Neural cell (in vitro differentiated cells): Measurements from ENCODE around the gene ALMS1. TPM values are rescaled to one million over a fixed set of nuclear protein-coding genes. Genes with fewer than 3 reads are reported as not detected.
"Not testable (repeated sequence)": the region's sequence is repeated elsewhere in the genome, so short reads cannot be mapped to it uniquely, and the experiment has no call there.

Experiments
- H2AFZ ChIP-seq: fragments of 200-600, 300-800 bp; sonication (generic), shearing (Covaris generic); 2 replicates; pipeline ENCODE4 v1.6.0; 2014; ENCODE audit warnings: low read depth, mild to moderate bottlenecking, antibody characterized with exemption, low read length, moderate library complexity
- H3F3A ChIP-seq: fragments of 200-600 bp; shearing (Covaris generic); 2 replicates; pipeline ENCODE4 v1.6.1; 2016; ENCODE audit warnings: mild to moderate bottlenecking, moderate library complexity, mixed read lengths, antibody characterized with exemption, low read length; ENCODE audit not compliant: insufficient read depth, poor library complexity, severe bottlenecking
- H3K27ac ChIP-seq: fragments of 200-600, 300-800 bp; sonication (generic), shearing (Covaris generic); 2 replicates; pipeline ENCODE4 v1.5.1; 2014; ENCODE audit warnings: mild to moderate bottlenecking, low read length, moderate library complexity
- H3K27me3 ChIP-seq: fragments of 300-800, 200-600 bp; sonication (generic), shearing (Covaris generic); 2 replicates; pipeline ENCODE4 v1.6.0; 2014; ENCODE audit warnings: mild to moderate bottlenecking, low read depth, low read length, moderate library complexity; ENCODE audit not compliant: insufficient read depth
- H3K36me3 ChIP-seq: fragments of 300-800, 200-600 bp; sonication (generic), shearing (Covaris generic); 2 replicates; pipeline ENCODE4 v1.5.1; 2014; ENCODE audit warnings: mild to moderate bottlenecking, antibody characterized with exemption, low read length, moderate library complexity; ENCODE audit not compliant: insufficient read depth
- H3K4me2 ChIP-seq: fragments of 300-800, 200-600 bp; sonication (generic), shearing (Covaris generic); 2 replicates; pipeline ENCODE4 v1.6.0; 2014; ENCODE audit warnings: mild to moderate bottlenecking, low read length
- H3K4me3 ChIP-seq: fragments of 300-800, 200-600 bp; sonication (generic), shearing (Covaris generic); 2 replicates; pipeline ENCODE4 v1.5.1; 2014; ENCODE audit warnings: mild to moderate bottlenecking, low read length, moderate library complexity
- H3K79me2 ChIP-seq: fragments of 200-600 bp; shearing (Covaris generic); replicated peaks from 2 replicates; pipeline ENCODE4 v1.6.0; 2014; ENCODE audit warnings: mild to moderate bottlenecking, low read length, moderate library complexity; ENCODE audit not compliant: insufficient read depth
- H3K9ac ChIP-seq: fragments of 300-800, 200-600 bp; sonication (generic), shearing (Covaris generic); 2 replicates; pipeline ENCODE4 v1.6.1; 2016; ENCODE audit warnings: mild to moderate bottlenecking, low read length, mixed read lengths
- H3K9me2 ChIP-seq: fragments of 200-600 bp; shearing (Covaris generic); 2 replicates; pipeline ENCODE4 v1.6.1; 2016; ENCODE audit warnings: mild to moderate bottlenecking, low read length, mixed read lengths; ENCODE audit not compliant: insufficient read depth
- H3K9me3 ChIP-seq: fragments of 200-600, 300-800 bp; sonication (generic), shearing (Covaris generic); 2 replicates; pipeline ENCODE4 v1.6.1; 2016; ENCODE audit warnings: mild to moderate bottlenecking, mixed run types, low read length, moderate library complexity, mixed read lengths
- H4K20me1 ChIP-seq: fragments of 200-600 bp; shearing (Covaris generic); 2 replicates; pipeline ENCODE4 v1.6.1; 2016; ENCODE audit warnings: mild to moderate bottlenecking, mixed run types; ENCODE audit not compliant: insufficient read depth
- CTCF ChIP-seq: fragments of 450-650 bp; IDR thresholded peaks from 2 replicates; pipeline ENCODE4 v1.5.1; 2014; ENCODE audit warnings: antibody characterized with exemption, mild to moderate bottlenecking, moderate library complexity; ENCODE audit not compliant: poor library complexity, severe bottlenecking
- EP300 ChIP-seq: fragments of 450-650 bp; conservative IDR thresholded peaks from 2 replicates; pipeline ENCODE4 v1.6.1; 2014; ENCODE audit warnings: antibody characterized with exemption, mild to moderate bottlenecking, moderate library complexity; ENCODE audit not compliant: poor library complexity, severe bottlenecking
- EZH2 ChIP-seq: fragments of 200-600, 300-800 bp; shearing (Covaris generic), sonication (generic); IDR thresholded peaks from 2 replicates; pipeline ENCODE4 v1.6.1; 2014; ENCODE audit warnings: antibody characterized with exemption, low read length, borderline replicate concordance, mild to moderate bottlenecking; ENCODE audit not compliant: insufficient read depth, poor library complexity, severe bottlenecking
- MXI1 ChIP-seq: fragments of 450-650 bp; conservative IDR thresholded peaks from 2 replicates; pipeline ENCODE4 v1.6.1; 2014; ENCODE audit warnings: antibody characterized with exemption, mild to moderate bottlenecking; ENCODE audit not compliant: poor library complexity, severe bottlenecking
- POLR2AphosphoS5 ChIP-seq: IDR thresholded peaks from 2 replicates; pipeline ENCODE4 v1.6.1; 2012
- RAD21 ChIP-seq: fragments of 450-650 bp; conservative IDR thresholded peaks from 2 replicates; pipeline ENCODE4 v1.6.1; 2014; ENCODE audit warnings: antibody characterized with exemption, mild to moderate bottlenecking, moderate library complexity
- REST ChIP-seq: IDR thresholded peaks from 2 replicates; pipeline ENCODE4 v1.6.1; 2012; ENCODE audit warnings: borderline replicate concordance
- TAF1 ChIP-seq: IDR thresholded peaks from 2 replicates; pipeline ENCODE4 v1.6.1; 2012; ENCODE audit warnings: low read depth
- polyA plus RNA-seq: library from polyadenylated mRNA; depleted of rRNA; stranded (reverse); fragments of >200 nt; gene quantifications from 2 replicates; pipeline ENCODE4 v1.2.3, GENCODE V29; 2014

Gene ALMS1
- polyA plus RNA-seq, 1 donor from 2014 or later, result 12.2 TPM

GRCh38 chr2:73532381-73532780, 146.7 kb downstream of the ALMS1 start:
- Histone ChIP-seq H3K4me2 (no peak overlapping the region), H3K9me3 (no peaks in the 10 kb centered on the region), H3K9ac (no peak overlapping the region), H3F3A (no peaks in the 10 kb centered on the region), H3K4me3 (no peak overlapping the region), H3K36me3 (peaks cover 4% of the 10 kb centered on the region), H3K27ac (no peak overlapping the region), H2AFZ (no peak overlapping the region), H3K27me3 (no peaks in the 10 kb centered on the region), H3K79me2 (no peaks in the 10 kb centered on the region), H4K20me1 (no peaks in the 10 kb centered on the region), H3K9me2 (no peaks in the 10 kb centered on the region)
- TF ChIP-seq RAD21, result no peak
- TF ChIP-seq CTCF, result no peak
- TF ChIP-seq MXI1, result no peak
- no peak for TF ChIP-seq EP300
- TF ChIP-seq EZH2, result no peak

GRCh38 chr2:73536133-73536840, 150.7 kb downstream of the ALMS1 start:
- no peaks in the 10 kb centered on the region for H4K20me1 ChIP-seq
- no peaks in the 10 kb centered on the region for H3K9me3 ChIP-seq
- peaks cover 4% of the 10 kb centered on the region for H3K36me3 ChIP-seq
- H3F3A ChIP-seq, result no peaks in the 10 kb centered on the region
- no peaks in the 10 kb centered on the region for H3K27me3 ChIP-seq
- no peaks in the 10 kb centered on the region for H3K9me2 ChIP-seq
- no peak for TF ChIP-seq REST
- TF ChIP-seq TAF1, result no peak
- no peak for TF ChIP-seq MXI1
- no peak for TF ChIP-seq EZH2
- TF ChIP-seq POLR2AphosphoS5, result no peak
- TF ChIP-seq RAD21, result no peak
- no peak for TF ChIP-seq CTCF
- H3K79me2 ChIP-seq, result no peaks in the 10 kb centered on the region
- H3K27ac ChIP-seq, result no peak overlapping the region
- no peak overlapping the region for H3K9ac ChIP-seq
- no peak overlapping the region for H2AFZ ChIP-seq
- H3K4me2 ChIP-seq, result no peak overlapping the region
- no peak overlapping the region for H3K4me3 ChIP-seq

GRCh38 chr2:73560875-73561274, 175.2 kb downstream of the ALMS1 start:
- H3K79me2 ChIP-seq, H3K4me3 ChIP-seq, H2AFZ ChIP-seq, H3K36me3 ChIP-seq, H3K27me3 ChIP-seq, H4K20me1 ChIP-seq, H3K9me2 ChIP-seq, H3K9ac ChIP-seq, H3K27ac ChIP-seq, H3K4me2 ChIP-seq, H3F3A ChIP-seq, H3K9me3 ChIP-seq: not testable (repeated sequence)
